WTC11 (cell line): Measurements from ENCODE around the gene STT3A. TPM values are rescaled to one million over a fixed set of nuclear protein-coding genes. Genes with fewer than 3 reads are reported as not detected.

ENCODE experiments used
- ATAC-seq: fragments of 200-7000 bp; cut with Tn5 transposase; 2 replicates; pipeline ENCODE4 v1.10.0; 2021; ENCODE audit warnings: mild to moderate bottlenecking, moderate library complexity
- CTCF ChIA-PET: fragments of 300-600 bp; sonication (Branson Sonifier 250); formaldehyde crosslinking; loops from one replicate; lab custom pipeline; 2021; ENCODE audit warnings: antibody characterized with exemption; lab: Charles Lee
- POLR2A ChIA-PET: fragments of 350-600 bp; sonication (Branson Sonifier 250); formaldehyde crosslinking; loops from one replicate; lab custom pipeline; 2021; ENCODE audit warnings: antibody characterized with exemption; lab: Charles Lee
- DNase-seq: peaks from one replicate; pipeline ENCODE4 v3.0.0; 2021; ENCODE audit warnings: low spot score
- H3K27ac Mint-ChIP-seq: 2 replicates; pipeline ENCODE4 v1.8.0; 2021; ENCODE audit warnings: mixed read lengths
- H3K27me3 Mint-ChIP-seq: 2 replicates; pipeline ENCODE4 v1.8.0; 2021; ENCODE audit warnings: low read depth, mild to moderate bottlenecking, moderate library complexity, mixed read lengths
- H3K36me3 Mint-ChIP-seq: 2 replicates; pipeline ENCODE4 v1.8.0; 2021; ENCODE audit warnings: mixed read lengths
- H3K4me1 Mint-ChIP-seq: 2 replicates; pipeline ENCODE4 v1.8.0; 2022; ENCODE audit warnings: mixed read lengths
- H3K4me3 Mint-ChIP-seq: 2 replicates; pipeline ENCODE4 v1.8.0; 2021; ENCODE audit warnings: mild to moderate bottlenecking, moderate library complexity, mixed read lengths
- H3K9me3 Mint-ChIP-seq: 2 replicates; pipeline ENCODE4 v1.8.0; 2021; ENCODE audit warnings: mixed read lengths
- CREB1 ChIP-seq: sonication (generic); formaldehyde crosslinking; IDR thresholded peaks from 2 replicates; pipeline ENCODE4 v1.8.0; 2023; ENCODE audit warnings: mild to moderate bottlenecking, missing genetic modification reagents
- CTCF ChIP-seq: fragments of 200-600 bp; IDR thresholded peaks from 2 replicates; pipeline ENCODE4 v1.8.0; 2022; ENCODE audit warnings: antibody characterized with exemption
- E2F1 ChIP-seq: sonication (generic); formaldehyde crosslinking; IDR thresholded peaks from 2 replicates; pipeline ENCODE4 v1.8.0; 2022; ENCODE audit warnings: mild to moderate bottlenecking, missing genetic modification reagents
- ERG ChIP-seq: fragments of 250-450 bp; sonication (Bioruptor Pico); IDR thresholded peaks from 2 replicates; pipeline ENCODE4 v1.8.0; 2021; ENCODE audit warnings: mild to moderate bottlenecking
- GABPB1 ChIP-seq: sonication (generic); formaldehyde crosslinking; IDR thresholded peaks from 2 replicates; pipeline ENCODE4 v1.8.1; 2023; ENCODE audit warnings: mild to moderate bottlenecking, missing genetic modification reagents
- GRHL2 ChIP-seq: fragments of 250-450 bp; sonication (Bioruptor Pico); IDR thresholded peaks from 2 replicates; pipeline ENCODE4 v1.8.0; 2022; ENCODE audit warnings: mild to moderate bottlenecking, moderate library complexity; ENCODE audit not compliant: insufficient replicate concordance, severe bottlenecking
- JUN ChIP-seq: sonication (generic); formaldehyde crosslinking; IDR thresholded peaks from 2 replicates; pipeline ENCODE4 v1.8.0; 2023; ENCODE audit warnings: mild to moderate bottlenecking, missing genetic modification reagents
- NFATC4 ChIP-seq: fragments of 250-450 bp; sonication (Bioruptor Pico); IDR thresholded peaks from 2 replicates; pipeline ENCODE4 v1.9.0; 2021; ENCODE audit warnings: mild to moderate bottlenecking
- NFE2L1 ChIP-seq: sonication (generic); formaldehyde crosslinking; IDR thresholded peaks from 2 replicates; pipeline ENCODE4 v1.8.1; 2023; ENCODE audit warnings: missing genetic modification reagents
- NFYB ChIP-seq: sonication (generic); formaldehyde crosslinking; conservative IDR thresholded peaks from 2 replicates; pipeline ENCODE4 v1.8.0; 2022; ENCODE audit warnings: low read depth, missing genetic modification reagents
- NR2C2 ChIP-seq: sonication (generic); formaldehyde crosslinking; IDR thresholded peaks from 2 replicates; pipeline ENCODE4 v1.8.0; 2022; ENCODE audit warnings: mild to moderate bottlenecking, missing genetic modification reagents
- PRDM15 ChIP-seq: sonication (generic); formaldehyde crosslinking; IDR thresholded peaks from 2 replicates; pipeline ENCODE4 v1.8.0; 2022; ENCODE audit warnings: missing genetic modification reagents
- PRRX2 ChIP-seq: fragments of 250-450 bp; sonication (Bioruptor Pico); IDR thresholded peaks from 2 replicates; pipeline ENCODE4 v1.8.0; 2021; ENCODE audit warnings: mild to moderate bottlenecking
- SMAD3 ChIP-seq: sonication (generic); formaldehyde crosslinking; IDR thresholded peaks from 2 replicates; pipeline ENCODE4 v1.8.0; 2022; ENCODE audit warnings: missing genetic modification reagents, mild to moderate bottlenecking, borderline replicate concordance
- SP1 ChIP-seq: sonication (generic); formaldehyde crosslinking; conservative IDR thresholded peaks from 2 replicates; pipeline ENCODE4 v1.8.1; 2022; ENCODE audit warnings: missing genetic modification reagents
- TCF7 ChIP-seq: sonication (generic); formaldehyde crosslinking; IDR thresholded peaks from 2 replicates; pipeline ENCODE4 v1.8.0; 2022; ENCODE audit warnings: mild to moderate bottlenecking, low read depth, missing genetic modification reagents, moderate library complexity
- TEAD4 ChIP-seq: sonication (generic); formaldehyde crosslinking; IDR thresholded peaks from 2 replicates; pipeline ENCODE4 v1.8.0; 2022; ENCODE audit warnings: mild to moderate bottlenecking, missing genetic modification reagents
- USF1 ChIP-seq: sonication (generic); formaldehyde crosslinking; IDR thresholded peaks from 2 replicates; pipeline ENCODE4 v1.8.0; 2022; ENCODE audit warnings: mild to moderate bottlenecking, missing genetic modification reagents
- ZMAT4 ChIP-seq: fragments of 250-450 bp; sonication (Bioruptor Pico); IDR thresholded peaks from 2 replicates; pipeline ENCODE4 v1.9.0; 2021; ENCODE audit warnings: mild to moderate bottlenecking
- ZNF138 ChIP-seq: sonication (generic); formaldehyde crosslinking; conservative IDR thresholded peaks from 2 replicates; pipeline ENCODE4 v1.8.1; 2022; ENCODE audit warnings: mild to moderate bottlenecking, moderate library complexity, missing genetic modification reagents
- ZNF219 ChIP-seq: sonication (generic); formaldehyde crosslinking; IDR thresholded peaks from 2 replicates; pipeline ENCODE4 v1.8.0; 2023; ENCODE audit warnings: missing genetic modification reagents, mild to moderate bottlenecking, borderline replicate concordance
- ZNF263 ChIP-seq: sonication (generic); formaldehyde crosslinking; IDR thresholded peaks from 2 replicates; pipeline ENCODE4 v1.8.1; 2022; ENCODE audit warnings: low read depth, mild to moderate bottlenecking, moderate library complexity, missing genetic modification reagents
- ZNF281 ChIP-seq: sonication (generic); formaldehyde crosslinking; IDR thresholded peaks from 2 replicates; pipeline ENCODE4 v1.8.0; 2023; ENCODE audit warnings: mild to moderate bottlenecking, missing genetic modification reagents
- ZNF416 ChIP-seq: fragments of 250-450 bp; sonication (Bioruptor Pico); IDR thresholded peaks from 2 replicates; pipeline ENCODE4 v1.9.0; 2021; ENCODE audit warnings: mild to moderate bottlenecking, inconsistent platforms
- ZNF423 ChIP-seq: fragments of 250-450 bp; sonication (Bioruptor Pico); IDR thresholded peaks from 2 replicates; pipeline ENCODE4 v2.1.2; 2022; ENCODE audit warnings: mild to moderate bottlenecking, moderate library complexity
- total RNA-seq: library from RNA; stranded (reverse); gene quantifications from 3 replicates; pipeline ENCODE4 v1.2.3, GENCODE V29; 2021

The STT3A gene
- total RNA-seq, 1 experiment from 2014 or later, result 144 TPM

GRCh38 chr11:125551835-125552342 is 40.8 kb upstream of the STT3A start:
- ATAC-seq (no peak), DNase-seq (no peak)
- H3K4me1 Mint-ChIP-seq, result no peaks in the 10 kb centered on the region
- peaks cover 27% of the 10 kb centered on the region for H3K27me3 Mint-ChIP-seq
- H3K9me3 Mint-ChIP-seq, result peaks cover 62% of the 10 kb centered on the region
- CTCF ChIA-PET, result no interaction called here
- no peak for TF ChIP-seq NR2C2 (CRISPR knock-in tag)
- TF ChIP-seq E2F1 (CRISPR knock-in tag), result no peak
- TF ChIP-seq TEAD4 (CRISPR knock-in tag), result no peak
- no peak for TF ChIP-seq NFE2L1 (CRISPR knock-in tag)
- TF ChIP-seq PRRX2 (CRISPR knock-in tag), result no peak
- TF ChIP-seq JUN (CRISPR knock-in tag), result no peak
- no peak for TF ChIP-seq NFATC4 (CRISPR knock-in tag)
- no peak for TF ChIP-seq ZNF281
- TF ChIP-seq USF1 (CRISPR knock-in tag), result no peak
- no peak for TF ChIP-seq SP1 (CRISPR knock-in tag)
- TF ChIP-seq, all 79 proteins: peak for 0
- H3K36me3 Mint-ChIP-seq, result peaks cover 42% of the 10 kb centered on the region
- H3K4me3 Mint-ChIP-seq, result no peak overlapping the region
- POLR2A ChIA-PET, result no interaction called here
- H3K27ac Mint-ChIP-seq, result no peak overlapping the region

- Mint-ChIP-seq H3K27me3 (peaks cover 27% of the 10 kb centered on the region), H3K27ac (no peak overlapping the region), H3K4me3 (no peak overlapping the region), H3K4me1 (no peaks in the 10 kb centered on the region), H3K9me3 (peaks cover 57% of the 10 kb centered on the region), H3K36me3 (peaks cover 42% of the 10 kb centered on the region)
- POLR2A ChIA-PET, result interaction anchor here (0.5 kb wide), 1 partner anchor 36 kb away, joined by 4 read pairs; no protein-coding TSS in a partner anchor
- no peak for DNase-seq
- CTCF ChIA-PET, result no interaction called here
- TF ChIP-seq GRHL2 (CRISPR knock-in tag) (no peak), ZMAT4 (CRISPR knock-in tag) (no peak), ZNF138 (CRISPR knock-in tag) (no peak), ZNF263 (CRISPR knock-in tag) (no peak), PRDM15 (CRISPR knock-in tag) (no peak), SMAD3 (CRISPR knock-in tag) (no peak), NFE2L1 (CRISPR knock-in tag) (no peak), GABPB1 (no peak), ZNF219 (CRISPR knock-in tag) (no peak), CTCF (no peak), ZNF416 (CRISPR knock-in tag) (no peak), ZNF423 (CRISPR knock-in tag) (no peak), TCF7 (CRISPR knock-in tag) (no peak), NFYB (CRISPR knock-in tag) (no peak), PRRX2 (CRISPR knock-in tag) (no peak), CREB1 (CRISPR knock-in tag) (no peak), ERG (CRISPR knock-in tag) (no peak)
- no peak for ATAC-seq
These were observed 39.7 kb upstream of the STT3A start for GRCh38 chr11:125552927-125553326.
